ENCODE data around the gene FNBP1L. TPM values are rescaled to one million over a fixed set of nuclear protein-coding genes. Genes with fewer than 3 reads are reported as not detected.

FNBP1L gene
- total and polyA plus RNA-seq, 2 experiments from 2014 or later, result 56.3 to 132 TPM

DNA sequence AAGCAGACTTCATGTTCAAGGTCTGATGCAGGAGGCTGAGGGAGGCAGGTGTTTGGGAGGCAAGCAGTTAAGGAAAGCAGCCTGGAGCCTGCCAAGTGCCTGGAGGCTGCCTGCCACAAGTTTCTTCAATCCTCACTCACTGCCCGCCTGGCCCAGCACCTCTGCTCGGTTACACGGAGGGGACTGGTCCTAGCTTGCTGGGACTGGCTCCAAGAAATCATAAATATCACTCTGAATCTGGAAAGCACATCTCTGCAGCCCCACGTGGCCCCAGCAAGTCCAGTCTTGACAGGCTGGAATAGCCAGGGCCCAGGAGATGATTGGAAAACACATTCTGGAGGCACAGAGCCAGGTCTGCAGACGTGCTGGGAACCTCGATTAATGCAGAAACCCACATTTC lies 149.8 kb downstream of the FNBP1L start:
- Histone ChIP-seq H3K79me2 (replicated peaks; ENCODE audit: insufficient read depth) (0 out of 2 replicates have a peak, but pooled peaks cover 4% of the 10 kb centered on the region), H3K27me3 (ENCODE audit: insufficient read depth) (no peaks in the 10 kb centered on the region), H3F3A (replicated peaks; ENCODE audit: low read depth) (no peaks in the 10 kb centered on the region), H3K4me2 (no peak overlapping the region), H4K20me1 (replicated peaks; ENCODE audit: insufficient read depth) (no peaks in the 10 kb centered on the region), H3K4me3 (no peak overlapping the region), H3K27ac (ENCODE audit: low read depth) (no peak overlapping the region), H3K36me3 (ENCODE audit: insufficient read depth) (no peaks in the 10 kb centered on the region), H3K4me1 (ENCODE audit: insufficient read depth) (peaks cover 35% of the 10 kb centered on the region), H3K9me2 (ENCODE audit: insufficient read depth) (no peaks in the 10 kb centered on the region), H2AFZ (no peak overlapping the region)
- H3K9me3 Mint-ChIP-seq, result no peaks in the 10 kb centered on the region
- no peaks in the 10 kb centered on the region for H3K36me3 Mint-ChIP-seq (ENCODE audit: low read depth)
- H3K4me3 Mint-ChIP-seq, result no peak overlapping the region
- H3K27me3 Mint-ChIP-seq (ENCODE audit: insufficient read depth, low read depth, poor library complexity), result no peaks in the 10 kb centered on the region
- peaks cover 38% of the 10 kb centered on the region for H3K4me1 Mint-ChIP-seq
- DNase-seq (ENCODE audit: low spot score) (no peak), ATAC-seq (no peak)
- no peak overlapping the region for H3K27ac Mint-ChIP-seq
- TF ChIP-seq CREB1 (CRISPR knock-in tag; IDR thresholded peaks at IDR 0.05; ENCODE audit: low read depth) (no peak), JUNB (IDR thresholded peaks at IDR 0.05; ENCODE audit: unreplicated experiment) (no peak), REST (IDR thresholded peaks at IDR 0.05; ENCODE audit: unreplicated experiment) (no peak), EZH2phosphoT487 (IDR thresholded peaks at IDR 0.05; ENCODE audit: unreplicated experiment) (no peak), ZNF331 (CRISPR knock-in tag; IDR thresholded peaks at IDR 0.05; ENCODE audit: low read depth) (no peak), EZH2 (IDR thresholded peaks at IDR 0.05; ENCODE audit: low read depth, unreplicated experiment) (no peak), STAT1 (IDR thresholded peaks at IDR 0.05; ENCODE audit: unreplicated experiment) (no peak), ZNF114 (CRISPR knock-in tag; IDR thresholded peaks at IDR 0.05) (no peak), ETS1 (IDR thresholded peaks at IDR 0.05) (no peak), NANOG (IDR thresholded peaks at IDR 0.05; ENCODE audit: borderline replicate concordance) (no peak), POLR2AphosphoS5 (IDR thresholded peaks at IDR 0.05; ENCODE audit: low read depth) (no peak)
- TF ChIP-seq, protein P1, sequence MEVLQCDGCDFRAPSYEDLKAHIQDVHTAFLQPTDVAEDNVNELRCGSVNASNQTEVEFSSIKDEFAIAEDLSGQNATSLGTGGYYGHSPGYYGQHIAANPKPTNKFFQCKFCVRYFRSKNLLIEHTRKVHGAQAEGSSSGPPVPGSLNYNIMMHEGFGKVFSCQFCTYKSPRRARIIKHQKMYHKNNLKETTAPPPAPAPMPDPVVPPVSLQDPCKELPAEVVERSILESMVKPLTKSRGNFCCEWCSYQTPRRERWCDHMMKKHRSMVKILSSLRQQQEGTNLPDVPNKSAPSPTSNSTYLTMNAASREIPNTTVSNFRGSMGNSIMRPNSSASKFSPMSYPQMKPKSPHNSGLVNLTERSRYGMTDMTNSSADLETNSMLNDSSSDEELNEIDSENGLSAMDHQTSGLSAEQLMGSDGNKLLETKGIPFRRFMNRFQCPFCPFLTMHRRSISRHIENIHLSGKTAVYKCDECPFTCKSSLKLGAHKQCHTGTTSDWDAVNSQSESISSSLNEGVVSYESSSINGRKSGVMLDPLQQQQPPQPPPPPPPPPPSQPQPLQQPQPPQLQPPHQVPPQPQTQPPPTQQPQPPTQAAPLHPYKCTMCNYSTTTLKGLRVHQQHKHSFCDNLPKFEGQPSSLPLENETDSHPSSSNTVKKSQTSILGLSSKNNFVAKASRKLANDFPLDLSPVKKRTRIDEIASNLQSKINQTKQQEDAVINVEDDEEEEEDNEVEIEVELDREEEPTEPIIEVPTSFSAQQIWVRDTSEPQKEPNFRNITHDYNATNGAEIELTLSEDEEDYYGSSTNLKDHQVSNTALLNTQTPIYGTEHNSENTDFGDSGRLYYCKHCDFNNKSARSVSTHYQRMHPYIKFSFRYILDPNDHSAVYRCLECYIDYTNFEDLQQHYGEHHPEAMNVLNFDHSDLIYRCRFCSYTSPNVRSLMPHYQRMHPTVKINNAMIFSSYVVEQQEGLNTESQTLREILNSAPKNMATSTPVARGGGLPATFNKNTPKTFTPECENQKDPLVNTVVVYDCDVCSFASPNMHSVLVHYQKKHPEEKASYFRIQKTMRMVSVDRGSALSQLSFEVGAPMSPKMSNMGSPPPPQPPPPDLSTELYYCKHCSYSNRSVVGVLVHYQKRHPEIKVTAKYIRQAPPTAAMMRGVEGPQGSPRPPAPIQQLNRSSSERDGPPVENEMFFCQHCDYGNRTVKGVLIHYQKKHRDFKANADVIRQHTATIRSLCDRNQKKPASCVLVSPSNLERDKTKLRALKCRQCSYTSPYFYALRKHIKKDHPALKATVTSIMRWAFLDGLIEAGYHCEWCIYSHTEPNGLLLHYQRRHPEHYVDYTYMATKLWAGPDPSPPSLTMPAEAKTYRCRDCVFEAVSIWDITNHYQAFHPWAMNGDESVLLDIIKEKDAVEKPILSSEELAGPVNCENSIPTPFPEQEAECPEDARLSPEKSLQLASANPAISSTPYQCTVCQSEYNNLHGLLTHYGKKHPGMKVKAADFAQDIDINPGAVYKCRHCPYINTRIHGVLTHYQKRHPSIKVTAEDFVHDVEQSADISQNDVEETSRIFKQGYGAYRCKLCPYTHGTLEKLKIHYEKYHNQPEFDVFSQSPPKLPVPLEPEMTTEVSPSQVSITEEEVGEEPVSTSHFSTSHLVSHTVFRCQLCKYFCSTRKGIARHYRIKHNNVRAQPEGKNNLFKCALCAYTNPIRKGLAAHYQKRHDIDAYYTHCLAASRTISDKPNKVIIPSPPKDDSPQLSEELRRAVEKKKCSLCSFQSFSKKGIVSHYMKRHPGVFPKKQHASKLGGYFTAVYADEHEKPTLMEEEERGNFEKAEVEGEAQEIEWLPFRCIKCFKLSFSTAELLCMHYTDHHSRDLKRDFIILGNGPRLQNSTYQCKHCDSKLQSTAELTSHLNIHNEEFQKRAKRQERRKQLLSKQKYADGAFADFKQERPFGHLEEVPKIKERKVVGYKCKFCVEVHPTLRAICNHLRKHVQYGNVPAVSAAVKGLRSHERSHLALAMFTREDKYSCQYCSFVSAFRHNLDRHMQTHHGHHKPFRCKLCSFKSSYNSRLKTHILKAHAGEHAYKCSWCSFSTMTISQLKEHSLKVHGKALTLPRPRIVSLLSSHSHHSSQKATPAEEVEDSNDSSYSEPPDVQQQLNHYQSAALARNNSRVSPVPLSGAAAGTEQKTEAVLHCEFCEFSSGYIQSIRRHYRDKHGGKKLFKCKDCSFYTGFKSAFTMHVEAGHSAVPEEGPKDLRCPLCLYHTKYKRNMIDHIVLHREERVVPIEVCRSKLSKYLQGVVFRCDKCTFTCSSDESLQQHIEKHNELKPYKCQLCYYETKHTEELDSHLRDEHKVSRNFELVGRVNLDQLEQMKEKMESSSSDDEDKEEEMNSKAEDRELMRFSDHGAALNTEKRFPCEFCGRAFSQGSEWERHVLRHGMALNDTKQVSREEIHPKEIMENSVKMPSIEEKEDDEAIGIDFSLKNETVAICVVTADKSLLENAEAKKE (CRISPR knock-in tag; IDR thresholded peaks at IDR 0.05), result no peak
- TF ChIP-seq, protein P2, sequence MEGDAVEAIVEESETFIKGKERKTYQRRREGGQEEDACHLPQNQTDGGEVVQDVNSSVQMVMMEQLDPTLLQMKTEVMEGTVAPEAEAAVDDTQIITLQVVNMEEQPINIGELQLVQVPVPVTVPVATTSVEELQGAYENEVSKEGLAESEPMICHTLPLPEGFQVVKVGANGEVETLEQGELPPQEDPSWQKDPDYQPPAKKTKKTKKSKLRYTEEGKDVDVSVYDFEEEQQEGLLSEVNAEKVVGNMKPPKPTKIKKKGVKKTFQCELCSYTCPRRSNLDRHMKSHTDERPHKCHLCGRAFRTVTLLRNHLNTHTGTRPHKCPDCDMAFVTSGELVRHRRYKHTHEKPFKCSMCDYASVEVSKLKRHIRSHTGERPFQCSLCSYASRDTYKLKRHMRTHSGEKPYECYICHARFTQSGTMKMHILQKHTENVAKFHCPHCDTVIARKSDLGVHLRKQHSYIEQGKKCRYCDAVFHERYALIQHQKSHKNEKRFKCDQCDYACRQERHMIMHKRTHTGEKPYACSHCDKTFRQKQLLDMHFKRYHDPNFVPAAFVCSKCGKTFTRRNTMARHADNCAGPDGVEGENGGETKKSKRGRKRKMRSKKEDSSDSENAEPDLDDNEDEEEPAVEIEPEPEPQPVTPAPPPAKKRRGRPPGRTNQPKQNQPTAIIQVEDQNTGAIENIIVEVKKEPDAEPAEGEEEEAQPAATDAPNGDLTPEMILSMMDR (conservative IDR thresholded peaks at IDR 0.05; ENCODE audit: low read depth in 2 of 2), result no peak
